Measurements from ENCODE around the gene PRSS56. TPM values are rescaled to one million over a fixed set of nuclear protein-coding genes. Genes with fewer than 3 reads are reported as not detected.

Gene PRSS56
- polyA plus RNA-seq, 1 donor (not counting 4 experiments of a cell fraction or from before 2014, with no cell fraction given): not detected

GRCh38 chr2:232492236-232492848, 27.8 kb upstream of the PRSS56 start:
- H3K36me3 ChIP-seq (ENCODE audit: control insufficient read depth in 2 of 2, extremely low read depth in 1 of 2, insufficient read depth in 2 of 2, low read length in 2 of 2): no peaks in the 10 kb centered on the region
- no peak for DNase-seq (ENCODE audit: low read depth, low spot score)
- no peak for TF ChIP-seq CTCF (optimal IDR thresholded peaks at IDR 0.05 in 1 of 3, IDR thresholded peaks at IDR 0.05 in 1 of 3, conservative IDR thresholded peaks at IDR 0.05 in 1 of 3; ENCODE audit: extremely low read depth in 1 of 3, insufficient read depth in 2 of 3, low read length in 3 of 3)
- no peak for TF ChIP-seq EZH2 (IDR thresholded peaks at IDR 0.05; ENCODE audit: low read length)
- H3K9me1 ChIP-seq (ENCODE audit: control insufficient read depth, extremely low read depth, insufficient read depth, low read length): no peaks in the 10 kb centered on the region
- H4K20me1 ChIP-seq (ENCODE audit: control insufficient read depth, extremely low read depth, insufficient read depth, low read length): no peaks in the 10 kb centered on the region
- no peak for FAIRE-seq
- H3K27me3 ChIP-seq (ENCODE audit: control insufficient read depth, extremely low read depth, insufficient read depth, low read length): peaks cover 23% of the 10 kb centered on the region
- no peaks in the 10 kb centered on the region for H3K9me3 ChIP-seq (ENCODE audit: control insufficient read depth, low read depth, low read length)
- H2AFZ ChIP-seq (ENCODE audit: control insufficient read depth, low read length): no peak overlapping the region
- no peak overlapping the region for H3K27ac ChIP-seq (ENCODE audit: control insufficient read depth, insufficient read depth, low read length)
- H3K4me2 ChIP-seq (ENCODE audit: control insufficient read depth, extremely low read depth, insufficient read depth, low read depth, low read length): no peak overlapping the region
- H3K4me3 ChIP-seq (ENCODE audit: control insufficient read depth in 2 of 3, extremely low read depth in 1 of 3, insufficient read depth in 2 of 3, low read depth in 1 of 3, low read length in 3 of 3): no peak overlapping the region
- H3K4me1 ChIP-seq (ENCODE audit: control insufficient read depth, extremely low read depth, insufficient read depth, low read length): no peaks in the 10 kb centered on the region
- H3K79me2 ChIP-seq (ENCODE audit: control insufficient read depth, insufficient read depth, low read length): no peaks in the 10 kb centered on the region
- dilution Hi-C loops (cut with MboI; ENCODE audit: extremely low pct_ligation_motif_present, low sequenced_read_pairs): no loop called here
- H3K9ac ChIP-seq (ENCODE audit: control insufficient read depth, extremely low read depth, insufficient read depth, low read length): no peak overlapping the region

- no peak for TF ChIP-seq EZH2 (IDR thresholded peaks at IDR 0.05; ENCODE audit: low read length)
- no peak for TF ChIP-seq CTCF (optimal IDR thresholded peaks at IDR 0.05 in 1 of 3, IDR thresholded peaks at IDR 0.05 in 1 of 3, conservative IDR thresholded peaks at IDR 0.05 in 1 of 3; ENCODE audit: extremely low read depth in 1 of 3, insufficient read depth in 2 of 3, low read length in 3 of 3)
- Histone ChIP-seq H3K27me3 (ENCODE audit: control insufficient read depth, extremely low read depth, insufficient read depth, low read length) (peaks cover 16% of the 10 kb centered on the region), H3K9ac (ENCODE audit: control insufficient read depth, extremely low read depth, insufficient read depth, low read length) (no peak overlapping the region), H3K9me3 (ENCODE audit: control insufficient read depth, low read depth, low read length) (no peaks in the 10 kb centered on the region), H3K36me3 (ENCODE audit: control insufficient read depth in 2 of 2, extremely low read depth in 1 of 2, insufficient read depth in 2 of 2, low read length in 2 of 2) (no peaks in the 10 kb centered on the region), H4K20me1 (ENCODE audit: control insufficient read depth, extremely low read depth, insufficient read depth, low read length) (no peaks in the 10 kb centered on the region), H2AFZ (ENCODE audit: control insufficient read depth, low read length) (no peak overlapping the region), H3K4me3 (ENCODE audit: control insufficient read depth in 2 of 3, extremely low read depth in 1 of 3, insufficient read depth in 2 of 3, low read depth in 1 of 3, low read length in 3 of 3) (no peak overlapping the region), H3K27ac (ENCODE audit: control insufficient read depth, insufficient read depth, low read length) (no peak overlapping the region), H3K79me2 (ENCODE audit: control insufficient read depth, insufficient read depth, low read length) (no peaks in the 10 kb centered on the region), H3K9me1 (ENCODE audit: control insufficient read depth, extremely low read depth, insufficient read depth, low read length) (no peaks in the 10 kb centered on the region), H3K4me1 (ENCODE audit: control insufficient read depth, extremely low read depth, insufficient read depth, low read length) (no peaks in the 10 kb centered on the region), H3K4me2 (ENCODE audit: control insufficient read depth, extremely low read depth, insufficient read depth, low read depth, low read length) (no peak overlapping the region)
- FAIRE-seq: no peak
- dilution Hi-C loops (cut with MboI; ENCODE audit: extremely low pct_ligation_motif_present, low sequenced_read_pairs): no loop called here
- no peak for DNase-seq (ENCODE audit: low read depth, low spot score)
These were observed 27.1 kb upstream of the PRSS56 start for GRCh38 chr2:232492963-232493700.
